DOHH2 (cell line): ENCODE data around the gene SLC25A1.

ENCODE experiments used
- CTCF ChIP-seq: fragments of 200-600 bp; sonication (generic); IDR thresholded peaks from one replicate; pipeline ENCODE4 v1.5.1; 2014; ENCODE audit warnings: antibody characterized with exemption, mild to moderate bottlenecking, low read depth, low read length; ENCODE audit not compliant: poor library complexity, severe bottlenecking
- EZH2phosphoT487 ChIP-seq: fragments of 200-600 bp; sonication (generic); IDR thresholded peaks from 2 replicates; pipeline ENCODE4 v1.6.1; 2017; ENCODE audit warnings: borderline replicate concordance, mild to moderate bottlenecking, antibody characterized with exemption, low read length, moderate library complexity, mixed read lengths

DNA sequence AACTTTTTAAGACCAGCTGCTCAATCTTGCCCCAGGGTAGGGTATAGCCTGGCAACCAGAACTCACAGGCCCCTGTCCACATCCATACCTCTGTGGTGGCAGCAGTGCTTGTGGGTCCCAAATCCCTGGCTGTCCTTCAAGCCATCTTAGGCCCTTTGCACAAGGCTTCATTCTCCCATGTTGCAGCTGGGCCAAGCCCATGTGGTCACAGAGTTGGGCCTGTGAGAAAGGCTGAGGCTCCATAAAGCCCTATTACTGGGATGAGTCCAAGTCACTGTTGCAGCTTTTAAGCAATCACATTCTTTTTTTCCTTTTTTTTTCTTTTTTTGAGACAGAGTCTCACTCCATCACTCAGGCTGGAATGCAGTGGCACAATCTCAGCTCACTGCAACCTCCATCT lies 47.9 kb upstream of the SLC25A1 start:
- no peak for TF ChIP-seq CTCF
- no peak for TF ChIP-seq EZH2phosphoT487
